GM12878 (cell line): ENCODE measurements around the gene MPZL1. TPM values are rescaled to one million over a fixed set of nuclear protein-coding genes. Genes with fewer than 3 reads are reported as not detected.

Experiments
- ATAC-seq: fragments of 200-7000 bp; cut with Tn5 transposase; 3 replicates; pipeline ENCODE4 v1.9.1; 2020; ENCODE audit warnings: mild to moderate bottlenecking, moderate library complexity
- BruUV-seq: library from RNA; stranded (reverse); fragments of 400-500 nt; replicated peaks from 2 replicates; lab custom pipeline; 2021; lab: Mats Ljungman, UMichigan
- CTCF ChIA-PET: fragments of 300-600 bp; sonication (Branson Sonifier 250); formaldehyde crosslinking; extraction: SDS; loops from one replicate; lab custom pipeline; 2021; ENCODE audit warnings: inconsistent platforms; lab: Yijun Ruan, JAX
- POLR2A ChIA-PET: fragments of 350-600 bp; formaldehyde crosslinking; extraction: SDS; loops from one replicate; lab custom pipeline; 2021; ENCODE audit warnings: inconsistent platforms; lab: Charles Lee
- RAD21 ChIA-PET: fragments of 300-600 bp; sonication (Branson Sonifier 250); formaldehyde crosslinking; loops from one replicate; lab custom pipeline; 2023; ENCODE audit warnings: antibody characterized with exemption; ENCODE audit not compliant: unreplicated experiment; lab: Charles Lee
- SMC1A ChIA-PET: fragments of 300-600 bp; sonication (Branson Sonifier 250); formaldehyde crosslinking; loops from one replicate; lab custom pipeline; 2023; ENCODE audit not compliant: unreplicated experiment, uncharacterized antibody; lab: Charles Lee
- DNase-seq: peaks from one replicate; pipeline ENCODE4 v3.0.0-alpha.2; 2011; ENCODE audit warnings: low read depth, low spot score
- FAIRE-seq: peaks from 3 replicates; lab custom pipeline; 2011; peaks lifted over from hg19 to GRCh38; lab: Jason Lieb, UNC
- H2AFZ ChIP-seq: 2 replicates; pipeline ENCODE4 v1.6.0; 2011; ENCODE audit warnings: low read depth, low read length, control low read depth; ENCODE audit not compliant: control insufficient read depth
- H3K27ac ChIP-seq: 2 replicates; pipeline ENCODE4 v1.5.1; 2011; ENCODE audit warnings: control low read depth; ENCODE audit not compliant: control insufficient read depth, insufficient read depth
- H3K27me3 ChIP-seq, 2 experiments: replicated peaks in 1 of 2; 2 replicates each; pipeline versions ENCODE4 v1.6.0 to v1.6.1; 2011; ENCODE audit warnings: low read length in 1 of 2; ENCODE audit not compliant: control insufficient read depth in 2 of 2, insufficient read depth in 2 of 2
- H3K36me3 ChIP-seq, 2 experiments: 2 replicates each; pipeline ENCODE4 v1.5.1; 2011; ENCODE audit warnings: low read length in 1 of 2; ENCODE audit not compliant: control insufficient read depth in 2 of 2, insufficient read depth in 2 of 2
- H3K4me1 ChIP-seq: 2 replicates; pipeline ENCODE4 v1.6.1; 2011; ENCODE audit warnings: mild to moderate bottlenecking, low read length, moderate library complexity, mixed read lengths; ENCODE audit not compliant: control insufficient read depth, insufficient read depth
- H3K4me2 ChIP-seq: 2 replicates; pipeline ENCODE4 v1.6.0; 2011; ENCODE audit warnings: control low read depth; ENCODE audit not compliant: control insufficient read depth, insufficient read depth
- H3K4me3 ChIP-seq: fragments of 200-600 bp; sonication (generic); 2 replicates; pipeline ENCODE4 v1.5.1; 2016
- H3K79me2 ChIP-seq: 2 replicates; pipeline ENCODE4 v1.6.0; 2011; ENCODE audit warnings: low read length; ENCODE audit not compliant: control insufficient read depth, insufficient read depth
- H3K9ac ChIP-seq: 2 replicates; pipeline ENCODE4 v1.8.0; 2011; ENCODE audit warnings: low read length, control low read depth, mixed read lengths; ENCODE audit not compliant: control insufficient read depth, insufficient read depth
- H3K9me3 ChIP-seq: replicated peaks from 3 replicates; pipeline ENCODE4 v1.5.1; 2011; ENCODE audit warnings: mild to moderate bottlenecking, low read length; ENCODE audit not compliant: control insufficient read depth, insufficient read depth
- H4K20me1 ChIP-seq: 2 replicates; pipeline ENCODE4 v1.6.0; 2011; ENCODE audit not compliant: control insufficient read depth, insufficient read depth
- TCF12 ChIP-seq: IDR thresholded peaks from 2 replicates; pipeline ENCODE4 v1.6.1; 2011; ENCODE audit warnings: low read depth, mild to moderate bottlenecking, low read length
- WGBS: methylation state at CpG from one replicate; pipeline ENCODE4 v1.1.6; 2016; ENCODE audit warnings: low lambda C conversion rate; ENCODE audit not compliant: insufficient replicate concordance, insufficient coverage; ENCODE audit errors: missing lambda C conversion rate; 5-methylcytosine and 5-hydroxymethylcytosine counted together
- in situ Hi-C: fragments of 300-500 bp; cut with MboI; formaldehyde crosslinking; loops from 9 replicates; pipeline ENCODE4 v1.14.3; 2018; ENCODE audit warnings: mixed read lengths
- intact Hi-C: fragments of 100-400 bp; cut with micrococcal nuclease; formaldehyde crosslinking; loops from one replicate; pipeline ENCODE4 v1.14.2; 2022; ENCODE audit not compliant: unreplicated experiment
- polyA plus RNA-seq, 11 experiments: library from polyadenylated mRNA; depleted of rRNA in 4 of 11; unstranded in 6 of 11; stranded (reverse) in 5 of 11; fragments of >200 nt; fragmentation: Nextera tagmentation in 4 of 11; fragmentation: Illumina TruSeq in 1 of 11; extraction: Ambion mirVana in 4 of 11; extraction: Trizol in 1 of 11; gene quantifications; 1 replicate in 1 of 11; 2 replicates in 10 of 11; pipeline versions ENCODE4 v1.2.1 to v1.2.3, GENCODE V29; 2011 to 2016; ENCODE audit warnings: inconsistent platforms in 2 of 11, missing spikeins in 2 of 11, low read depth in 1 of 11
- total RNA-seq, 4 experiments: library from RNA; depleted of rRNA in 3 of 4; stranded (reverse); fragments of >200 nt in 3 of 4; fragmentation: Illumina TruSeq in 1 of 4; extraction: Trizol in 1 of 4; gene quantifications; 2 replicates each; pipeline versions ENCODE4 v1.2.1 to v1.2.3, GENCODE V29; 2013 to 2021
- TF ChIP-seq, protein P1 (sequence below): fragments of 450-650 bp; IDR thresholded peaks from 2 replicates; pipeline ENCODE4 v1.6.1; 2014; ENCODE audit warnings: mild to moderate bottlenecking
- TF ChIP-seq, protein P2 (sequence below): IDR thresholded peaks from 2 replicates; pipeline ENCODE4 v1.6.1; 2012; ENCODE audit warnings: mild to moderate bottlenecking, low read depth, low read length

The MPZL1 gene
- total and polyA plus RNA-seq, 10 of the 15 experiments (the other 5 are each of a cell fraction or from before 2014, with no cell fraction given) = 9.8 to 60.9 (median 45.9) TPM

DNA sequence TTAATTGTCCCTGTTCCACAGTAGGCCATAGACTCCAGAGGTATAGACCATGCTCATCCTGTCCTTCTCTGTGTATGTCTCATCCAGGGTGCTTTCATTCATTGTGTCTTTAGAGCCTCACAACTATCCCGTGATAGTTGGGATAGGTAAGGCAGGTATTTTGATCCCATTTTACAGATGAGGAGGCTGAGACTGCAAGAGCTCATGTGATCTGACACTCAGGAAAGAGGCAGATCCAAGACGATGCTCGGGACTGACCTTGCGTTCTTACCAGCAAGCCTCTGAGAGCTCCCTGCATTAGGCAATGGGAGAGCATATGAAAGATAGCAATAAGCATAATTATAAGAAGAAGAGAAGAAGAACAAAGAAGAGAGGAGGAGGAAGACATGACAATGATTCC, 49.0 kb upstream of the MPZL1 start:
- ATAC-seq = no peak
- no peak for DNase-seq
- FAIRE-seq = no peak
- TF ChIP-seq, protein P1, sequence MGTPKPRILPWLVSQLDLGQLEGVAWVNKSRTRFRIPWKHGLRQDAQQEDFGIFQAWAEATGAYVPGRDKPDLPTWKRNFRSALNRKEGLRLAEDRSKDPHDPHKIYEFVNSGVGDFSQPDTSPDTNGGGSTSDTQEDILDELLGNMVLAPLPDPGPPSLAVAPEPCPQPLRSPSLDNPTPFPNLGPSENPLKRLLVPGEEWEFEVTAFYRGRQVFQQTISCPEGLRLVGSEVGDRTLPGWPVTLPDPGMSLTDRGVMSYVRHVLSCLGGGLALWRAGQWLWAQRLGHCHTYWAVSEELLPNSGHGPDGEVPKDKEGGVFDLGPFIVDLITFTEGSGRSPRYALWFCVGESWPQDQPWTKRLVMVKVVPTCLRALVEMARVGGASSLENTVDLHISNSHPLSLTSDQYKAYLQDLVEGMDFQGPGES = no peak
- TF ChIP-seq, protein P2, sequence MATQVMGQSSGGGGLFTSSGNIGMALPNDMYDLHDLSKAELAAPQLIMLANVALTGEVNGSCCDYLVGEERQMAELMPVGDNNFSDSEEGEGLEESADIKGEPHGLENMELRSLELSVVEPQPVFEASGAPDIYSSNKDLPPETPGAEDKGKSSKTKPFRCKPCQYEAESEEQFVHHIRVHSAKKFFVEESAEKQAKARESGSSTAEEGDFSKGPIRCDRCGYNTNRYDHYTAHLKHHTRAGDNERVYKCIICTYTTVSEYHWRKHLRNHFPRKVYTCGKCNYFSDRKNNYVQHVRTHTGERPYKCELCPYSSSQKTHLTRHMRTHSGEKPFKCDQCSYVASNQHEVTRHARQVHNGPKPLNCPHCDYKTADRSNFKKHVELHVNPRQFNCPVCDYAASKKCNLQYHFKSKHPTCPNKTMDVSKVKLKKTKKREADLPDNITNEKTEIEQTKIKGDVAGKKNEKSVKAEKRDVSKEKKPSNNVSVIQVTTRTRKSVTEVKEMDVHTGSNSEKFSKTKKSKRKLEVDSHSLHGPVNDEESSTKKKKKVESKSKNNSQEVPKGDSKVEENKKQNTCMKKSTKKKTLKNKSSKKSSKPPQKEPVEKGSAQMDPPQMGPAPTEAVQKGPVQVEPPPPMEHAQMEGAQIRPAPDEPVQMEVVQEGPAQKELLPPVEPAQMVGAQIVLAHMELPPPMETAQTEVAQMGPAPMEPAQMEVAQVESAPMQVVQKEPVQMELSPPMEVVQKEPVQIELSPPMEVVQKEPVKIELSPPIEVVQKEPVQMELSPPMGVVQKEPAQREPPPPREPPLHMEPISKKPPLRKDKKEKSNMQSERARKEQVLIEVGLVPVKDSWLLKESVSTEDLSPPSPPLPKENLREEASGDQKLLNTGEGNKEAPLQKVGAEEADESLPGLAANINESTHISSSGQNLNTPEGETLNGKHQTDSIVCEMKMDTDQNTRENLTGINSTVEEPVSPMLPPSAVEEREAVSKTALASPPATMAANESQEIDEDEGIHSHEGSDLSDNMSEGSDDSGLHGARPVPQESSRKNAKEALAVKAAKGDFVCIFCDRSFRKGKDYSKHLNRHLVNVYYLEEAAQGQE = no peak
- no peak for TF ChIP-seq TCF12
- 88% methylated on average over 4 of the region's 4 CpGs for WGBS
- no TSS peak for BruUV-seq
- in situ Hi-C loops (no loop called here), intact Hi-C loops (no loop called here)
- CTCF ChIA-PET = interaction anchor here (0.8 to 3.6 kb wide), 4 partner anchors 15 to 72 kb away, joined by 3 to 27 read pairs (median 7); no protein-coding TSS in a partner anchor
- POLR2A ChIA-PET = interaction anchor here (7.2 kb wide), 1 partner anchor 43 kb away, joined by 84 read pairs; the partner anchor contains the start of gene RCSD1
- peaks cover 32% of the 10 kb centered on the region for H3K79me2 ChIP-seq
- H3K9me3 ChIP-seq = no peaks in the 10 kb centered on the region; the same call in 2 of the 3 replicates
- H3K27me3 ChIP-seq = no peaks in the 10 kb centered on the region
- SMC1A ChIA-PET = interaction anchor here (0.8 to 10.3 kb wide), 6 partner anchors 12 to 71 kb away, joined by 3 to 170 read pairs (median 37); partner anchors contain the start of gene RCSD1
- H3K36me3 ChIP-seq = peaks cover 0 to 3% of the 10 kb centered on the region in 2 experiments; a peak in 1 of 4 replicates
- no peaks in the 10 kb centered on the region for H4K20me1 ChIP-seq
- H3K9ac ChIP-seq = no peak overlapping the region
- peaks cover 86% of the 10 kb centered on the region for H3K4me1 ChIP-seq
- no peak overlapping the region for H3K4me3 ChIP-seq
- H3K4me2 ChIP-seq = no peak overlapping the region
- H3K27ac ChIP-seq = no peak overlapping the region
- RAD21 ChIA-PET = interaction anchor here (0.8 to 8.3 kb wide), 4 partner anchors 23 to 72 kb away, joined by 3 to 100 read pairs (median 19); partner anchors contain the start of gene RCSD1
- no peak overlapping the region for H2AFZ ChIP-seq
